Esophagus muscularis mucosa (tissue), 4 donors: Measurements from ENCODE around the gene ZXDB. TPM values are rescaled to one million over a fixed set of nuclear protein-coding genes. Genes with fewer than 3 reads are reported as not detected.

ENCODE experiments used
- DNase-seq: peaks from one replicate; pipeline ENCODE4 v3.0.0-alpha.2; 2017; ENCODE audit errors: extremely low spot score
- H3K27ac ChIP-seq, 4 donors: fragments of 200-600 bp; sonication (generic); replicated peaks in 1 of 4; 1 replicate in 3 of 4; 2 replicates in 1 of 4; pipeline ENCODE4 v1.5.1; 2016 to 2019; ENCODE audit warnings: mild to moderate bottlenecking in 1 of 4
- H3K27me3 ChIP-seq, 4 donors: fragments of 200-600 bp; sonication (generic); one replicate each; pipeline versions ENCODE4 v1.5.1 to v1.6.0; 2016 to 2019
- H3K36me3 ChIP-seq, 4 donors: fragments of 200-600 bp; sonication (generic); one replicate each; pipeline ENCODE4 v1.5.1; 2016 to 2019
- H3K4me1 ChIP-seq, 4 donors: fragments of 200-600 bp; sonication (generic); one replicate each; pipeline ENCODE4 v1.5.1; 2016 to 2019
- H3K4me3 ChIP-seq, 4 donors: fragments of 200-600 bp; sonication (generic); 1 replicate in 2 of 4; 2 replicates in 2 of 4; pipeline ENCODE4 v1.5.1; 2016 to 2019; ENCODE audit warnings: mild to moderate bottlenecking in 4 of 4, moderate library complexity in 1 of 4
- H3K9me3 ChIP-seq, 4 donors: fragments of 200-600 bp; sonication (generic); 1 replicate in 3 of 4; 2 replicates in 1 of 4; pipeline ENCODE4 v1.5.1; 2016 to 2019
- EP300 ChIP-seq: sonication (generic); formaldehyde crosslinking; IDR thresholded peaks from one replicate; pipeline ENCODE4 v1.6.1; 2017; ENCODE audit warnings: antibody characterized with exemption
- POLR2A ChIP-seq: fragments of 450-650 bp; IDR thresholded peaks from one replicate; pipeline ENCODE4 v1.6.1; 2017; ENCODE audit warnings: antibody characterized with exemption, moderate library complexity, mild to moderate bottlenecking, low read depth
- POLR2AphosphoS5 ChIP-seq, 2 donors: sonication (generic); formaldehyde crosslinking; IDR thresholded peaks; one replicate each; pipeline ENCODE4 v1.6.1; 2017; ENCODE audit warnings: antibody characterized with exemption in 2 of 2
- WGBS: methylation state at CpG from one replicate; pipeline ENCODE4 v1.1.5; 2018; 5-methylcytosine and 5-hydroxymethylcytosine counted together
- intact Hi-C: fragments of 100-400 bp; cut with DNase I; formaldehyde crosslinking; loops from one replicate; pipeline ENCODE4 v1.15.1; 2023
- total RNA-seq, 4 donors: library from RNA; depleted of rRNA; stranded (reverse); fragments of >200 nt; gene quantifications; one replicate each; pipeline versions ENCODE4 v1.1.0 to v1.2.1, GENCODE V29; 2016
- TF ChIP-seq, protein P1 (sequence below), 3 experiments: fragments of 200-600 bp in 2 of 3; fragments of 450-650 bp in 1 of 3; sonication (generic) in 2 of 3; IDR thresholded peaks; one replicate each; pipeline ENCODE4 v1.5.1; 2017 to 2019; ENCODE audit warnings: antibody characterized with exemption in 3 of 3, mild to moderate bottlenecking in 2 of 3, moderate library complexity in 1 of 3

ZXDB gene
- total RNA-seq, 4 donors from 2014 or later = 13.3 to 17.2 (median 15.5) TPM

GRCh38 chrX:57640674-57641016 lies 48.8 kb downstream of the ZXDB start:
- Histone ChIP-seq H3K36me3 (no peaks in the 10 kb centered on the region), H3K27me3 (no peaks in the 10 kb centered on the region), H3K4me1 (no peaks in the 10 kb centered on the region), H3K9me3 (peaks cover 0 to 14% (median 4%) of the 10 kb centered on the region in 4 donors), H3K4me3 (no peak overlapping the region), H3K27ac (no peak overlapping the region)
- 93% methylated on average over 4 of the region's 4 CpGs for whole genome bisulfite sequencing
- no peak for DNase-seq
- intact Hi-C loops = no loop called here
- no peak for TF ChIP-seq EP300
- no peak for TF ChIP-seq POLR2A
- TF ChIP-seq POLR2AphosphoS5 (IDR thresholded peaks at IDR 0.05) = no peak
- TF ChIP-seq, protein P1, sequence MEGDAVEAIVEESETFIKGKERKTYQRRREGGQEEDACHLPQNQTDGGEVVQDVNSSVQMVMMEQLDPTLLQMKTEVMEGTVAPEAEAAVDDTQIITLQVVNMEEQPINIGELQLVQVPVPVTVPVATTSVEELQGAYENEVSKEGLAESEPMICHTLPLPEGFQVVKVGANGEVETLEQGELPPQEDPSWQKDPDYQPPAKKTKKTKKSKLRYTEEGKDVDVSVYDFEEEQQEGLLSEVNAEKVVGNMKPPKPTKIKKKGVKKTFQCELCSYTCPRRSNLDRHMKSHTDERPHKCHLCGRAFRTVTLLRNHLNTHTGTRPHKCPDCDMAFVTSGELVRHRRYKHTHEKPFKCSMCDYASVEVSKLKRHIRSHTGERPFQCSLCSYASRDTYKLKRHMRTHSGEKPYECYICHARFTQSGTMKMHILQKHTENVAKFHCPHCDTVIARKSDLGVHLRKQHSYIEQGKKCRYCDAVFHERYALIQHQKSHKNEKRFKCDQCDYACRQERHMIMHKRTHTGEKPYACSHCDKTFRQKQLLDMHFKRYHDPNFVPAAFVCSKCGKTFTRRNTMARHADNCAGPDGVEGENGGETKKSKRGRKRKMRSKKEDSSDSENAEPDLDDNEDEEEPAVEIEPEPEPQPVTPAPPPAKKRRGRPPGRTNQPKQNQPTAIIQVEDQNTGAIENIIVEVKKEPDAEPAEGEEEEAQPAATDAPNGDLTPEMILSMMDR (IDR thresholded peaks at IDR 0.05) = no peak

GRCh38 chrX:57641338-57641737 lies 49.5 kb downstream of the ZXDB start:
- H3K27me3 ChIP-seq = no peaks in the 10 kb centered on the region
- intact Hi-C loops = no loop called here
- no peak for DNase-seq
- TF ChIP-seq POLR2AphosphoS5 (IDR thresholded peaks at IDR 0.05) (no peak), POLR2A (no peak), EP300 (no peak)
- TF ChIP-seq, protein P1 (IDR thresholded peaks at IDR 0.05) = no peak
- H3K4me3 ChIP-seq = no peak overlapping the region
- 51% methylated on average over 2 of the region's 2 CpGs for WGBS
- H3K9me3 ChIP-seq = peaks cover 0 to 11% (median 4%) of the 10 kb centered on the region in 4 donors
- no peaks in the 10 kb centered on the region for H3K36me3 ChIP-seq
- no peaks in the 10 kb centered on the region for H3K4me1 ChIP-seq
- no peak overlapping the region for H3K27ac ChIP-seq

GRCh38 chrX:57643698-57644097 lies 51.9 kb downstream of the ZXDB start:
- 58% methylated on average over 1 of the region's 1 CpG for WGBS
- no peaks in the 10 kb centered on the region for H3K4me1 ChIP-seq

GRCh38 chrX:57647020-57647419 lies 55.2 kb downstream of the ZXDB start:
- H3K27me3 ChIP-seq = no peaks in the 10 kb centered on the region
- H3K4me3 ChIP-seq = no peak overlapping the region
- no peaks in the 10 kb centered on the region for H3K9me3 ChIP-seq
- no peak for DNase-seq
- TF ChIP-seq, protein P1 (IDR thresholded peaks at IDR 0.05) = no peak
- TF ChIP-seq POLR2A (no peak), POLR2AphosphoS5 (IDR thresholded peaks at IDR 0.05) (no peak), EP300 (no peak)
- intact Hi-C loops = no loop called here
- no peaks in the 10 kb centered on the region for H3K4me1 ChIP-seq
- H3K27ac ChIP-seq = no peak overlapping the region
- no peaks in the 10 kb centered on the region for H3K36me3 ChIP-seq

More at GRCh38 chrX:57643698-57644097, 51.9 kb downstream of the ZXDB start:
- Histone ChIP-seq H3K27ac (no peak overlapping the region), H3K36me3 (no peaks in the 10 kb centered on the region), H3K27me3 (no peaks in the 10 kb centered on the region), H3K4me3 (no peak overlapping the region), H3K9me3 (peaks cover 0 to 8% (median 0%) of the 10 kb centered on the region in 4 donors)
- no peak for DNase-seq
- intact Hi-C loops = no loop called here
- TF ChIP-seq POLR2A (no peak), POLR2AphosphoS5 (IDR thresholded peaks at IDR 0.05) (no peak), EP300 (no peak)
- TF ChIP-seq, protein P1 (IDR thresholded peaks at IDR 0.05) = no peak

Other genes starting within 250 kb of the ZXDB start
- gene NLRP2B, start 88.2 kb downstream of the ZXDB start, total RNA-seq = under 1 TPM in 1 of 4 donors, not detected in 3; 0.26 TPM